Measurements from ENCODE around the gene GPATCH1. TPM values are rescaled to one million over a fixed set of nuclear protein-coding genes. Genes with fewer than 3 reads are reported as not detected.

GPATCH1 gene
- total RNA-seq, 1 donor from 2014 or later, result 14.1 TPM

DNA sequence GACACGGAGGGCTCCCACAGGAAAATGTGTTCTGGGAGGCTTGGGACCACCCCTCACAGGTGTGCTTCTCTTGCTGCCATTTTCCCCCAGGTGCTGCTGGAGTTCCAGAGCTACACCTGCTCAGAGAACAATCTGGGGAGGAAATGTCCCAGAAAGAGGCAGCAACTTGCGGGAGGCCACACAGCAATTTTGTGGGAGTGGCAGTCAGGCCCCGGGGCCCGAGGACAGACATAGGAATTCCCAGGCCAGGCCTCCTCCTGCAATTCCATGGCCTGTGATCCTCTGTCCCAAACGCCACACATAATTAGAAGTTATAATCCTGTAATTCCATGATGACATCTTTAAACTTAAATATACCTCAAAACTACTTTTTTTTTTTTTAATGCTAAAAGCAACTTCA, 18.1 kb upstream of the GPATCH1 start:
- intact Hi-C loops (cut with micrococcal nuclease), result loop anchor here (5.0 kb wide), 1 partner anchor 271 kb away; no protein-coding TSS in a partner anchor

DNA sequence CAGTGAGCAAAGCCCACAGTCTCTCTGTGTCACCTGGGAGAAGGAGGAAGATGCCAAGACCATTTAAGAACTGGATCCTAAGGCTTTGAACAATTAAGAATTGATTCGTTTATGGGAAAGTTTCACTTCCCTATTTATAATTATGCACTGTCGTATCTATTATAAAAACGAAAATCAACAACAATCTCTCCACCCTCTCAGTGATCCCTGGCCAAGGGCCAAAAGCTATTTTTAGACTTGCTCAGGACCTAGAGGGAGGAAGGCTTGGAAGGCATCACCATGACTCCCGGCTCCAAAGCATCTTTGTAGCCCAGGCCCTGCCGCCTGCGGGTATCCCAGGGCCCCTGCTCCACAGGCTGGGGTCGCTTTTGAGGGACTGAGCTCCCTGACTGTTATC, 17.6 kb upstream of the GPATCH1 start:
- intact Hi-C loops (cut with micrococcal nuclease), result loop anchor here (5.0 kb wide), 1 partner anchor 271 kb away; no protein-coding TSS in a partner anchor

- intact Hi-C loops (cut with micrococcal nuclease), result loop anchor here (2.0 to 5.0 kb wide), 2 partner anchors 17 to 272 kb away; partner anchors contain the start of gene GPATCH1
Measured at GRCh38 chr19:33063753-33064457, 17.1 kb upstream of the GPATCH1 start.

DNA sequence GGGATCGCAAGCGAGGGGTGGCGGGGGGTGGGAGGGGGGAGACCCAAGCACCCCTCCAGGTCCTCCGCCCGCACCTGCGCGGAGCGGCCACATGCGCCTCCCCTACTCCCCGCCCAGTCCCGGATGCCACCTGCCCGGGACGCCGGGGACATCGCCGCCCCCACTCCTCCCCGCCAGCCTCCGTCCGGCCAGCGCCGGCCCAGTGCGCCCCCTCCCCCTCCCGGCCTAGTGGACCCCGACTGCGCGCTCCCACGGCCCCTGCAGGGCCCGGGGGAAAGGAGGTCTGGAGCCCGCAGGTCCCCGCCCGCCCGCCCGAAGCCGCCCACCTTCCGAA, 16.6 kb upstream of the GPATCH1 start:
- intact Hi-C loops (cut with micrococcal nuclease), result loop anchor here (2.0 to 5.0 kb wide), 2 partner anchors 16 to 272 kb away; partner anchors contain the start of gene GPATCH1

GRCh38 chr19:33064792-33065550, 16.0 kb upstream of the GPATCH1 start, which contains the start of gene RHPN2:
Gene RHPN2, minus strand, starts transcription at chr19:33064888. Its CDS starts 36 bp downstream, at chr19:33064852.
- intact Hi-C loops (cut with micrococcal nuclease), result loop anchor here (2.0 to 5.0 kb wide), 2 partner anchors 16 to 273 kb away; partner anchors contain the start of gene GPATCH1

DNA sequence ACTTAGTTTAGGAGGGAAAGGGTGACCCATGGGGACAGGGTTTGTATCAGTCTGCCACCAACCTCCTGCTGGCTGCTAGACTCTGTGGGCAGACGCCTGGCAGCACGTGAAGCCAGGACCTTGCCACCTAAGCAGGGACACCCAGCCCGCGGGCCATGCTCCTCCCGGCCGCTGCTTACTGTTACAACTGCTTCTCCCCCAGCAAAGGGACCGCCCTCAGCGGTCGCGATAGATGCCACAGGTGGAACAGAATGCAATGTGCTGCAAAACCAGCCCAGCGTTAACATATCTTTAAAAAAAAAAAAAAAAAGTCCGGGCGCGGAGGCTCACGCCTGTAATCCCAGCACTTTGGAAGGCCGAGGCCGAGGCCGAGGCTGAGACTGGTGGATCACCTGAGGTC, 14.4 kb upstream of the GPATCH1 start:
- intact Hi-C loops (cut with micrococcal nuclease), result no loop called here

DNA sequence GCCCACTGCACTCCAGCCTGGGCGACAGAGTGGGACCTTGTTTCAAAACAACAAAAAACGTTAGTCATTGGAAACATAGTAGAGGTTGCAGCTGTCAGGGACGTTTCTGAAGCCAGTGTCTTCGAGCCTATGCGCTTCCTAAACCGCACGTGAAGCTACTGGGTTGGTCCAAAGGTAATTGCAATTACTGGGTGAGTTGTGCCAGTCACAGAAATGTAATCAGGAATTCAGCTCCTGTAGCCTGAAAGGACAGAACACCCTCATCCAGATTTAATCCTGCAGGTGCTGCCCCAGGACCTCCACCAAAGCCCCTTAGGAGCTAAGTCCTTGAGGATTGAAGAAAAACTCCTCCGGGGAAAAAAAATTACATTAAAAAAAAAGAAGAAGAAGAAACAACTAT, 13.9 kb upstream of the GPATCH1 start:
- intact Hi-C loops (cut with micrococcal nuclease), result no loop called here

DNA sequence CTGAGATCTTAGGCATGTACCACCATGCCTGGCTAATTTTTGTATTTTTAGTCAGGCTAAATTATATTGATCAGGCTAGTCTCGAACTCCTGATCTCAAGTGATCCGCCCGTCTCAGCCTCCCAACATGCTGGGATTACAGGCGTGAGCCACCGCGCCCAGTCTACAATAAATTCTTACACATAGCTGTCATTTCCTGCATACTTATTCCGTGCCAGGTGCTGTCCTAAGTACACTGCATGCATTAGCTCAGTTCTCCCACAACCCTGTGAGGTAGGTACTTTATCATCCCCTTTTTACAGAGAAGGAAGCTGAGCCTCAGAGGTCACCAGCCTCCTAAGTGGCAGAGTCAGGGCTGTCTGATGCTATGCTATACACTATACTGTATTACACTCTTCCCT, 9.1 kb upstream of the GPATCH1 start:
- intact Hi-C loops (cut with micrococcal nuclease), result no loop called here

DNA sequence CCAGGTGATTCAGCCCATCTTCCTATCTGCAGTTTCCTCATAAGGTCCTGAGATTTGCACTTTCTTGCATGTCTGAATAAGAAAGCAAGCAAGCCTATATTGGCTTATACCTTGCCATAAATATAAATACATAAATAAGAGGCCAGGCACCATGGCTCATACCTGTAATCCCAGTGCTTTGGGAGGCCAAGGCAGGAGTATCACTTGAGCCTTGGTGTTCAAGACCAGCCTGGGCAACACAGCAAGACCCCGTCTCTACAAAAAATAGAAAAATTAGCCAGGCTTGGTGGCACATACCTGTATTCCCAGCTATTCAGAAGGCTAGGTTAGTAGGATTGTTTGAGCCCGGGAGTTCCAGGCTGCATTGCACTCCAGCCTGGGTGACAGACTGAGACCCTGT, 5.5 kb upstream of the GPATCH1 start:
- intact Hi-C loops (cut with micrococcal nuclease), result no loop called here

DNA sequence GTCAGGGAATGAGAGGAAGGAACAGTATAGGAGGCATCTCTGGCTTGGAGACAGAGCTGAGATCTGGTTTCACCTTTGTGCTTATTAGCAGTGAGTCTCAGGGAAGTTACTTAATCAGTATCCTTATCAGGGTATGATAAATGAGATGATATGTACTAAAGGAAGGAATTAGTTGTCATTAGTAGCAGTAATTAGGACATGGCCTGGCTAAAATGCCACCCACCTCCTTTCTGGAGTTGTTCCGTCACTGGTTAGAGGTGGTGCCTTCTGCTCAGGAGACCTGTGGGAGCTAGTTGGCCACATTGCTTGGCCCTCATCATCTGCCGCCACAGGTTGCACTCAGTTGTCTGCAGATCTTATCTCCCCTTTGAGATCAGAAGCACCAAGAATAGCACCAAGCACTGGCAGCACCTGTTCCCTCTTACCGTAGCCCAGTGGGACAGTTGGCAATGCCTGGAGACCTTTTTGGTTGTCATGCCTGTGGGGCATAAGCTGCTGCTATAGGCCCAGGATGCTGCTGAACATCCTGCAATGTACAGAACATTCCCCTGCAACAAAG, 4.7 kb downstream of the GPATCH1 start:
- intact Hi-C loops (cut with micrococcal nuclease), result no loop called here

- intact Hi-C loops (cut with micrococcal nuclease), result no loop called here
Measured at GRCh38 chr19:33086955-33087354, 6.0 kb downstream of the GPATCH1 start.

DNA sequence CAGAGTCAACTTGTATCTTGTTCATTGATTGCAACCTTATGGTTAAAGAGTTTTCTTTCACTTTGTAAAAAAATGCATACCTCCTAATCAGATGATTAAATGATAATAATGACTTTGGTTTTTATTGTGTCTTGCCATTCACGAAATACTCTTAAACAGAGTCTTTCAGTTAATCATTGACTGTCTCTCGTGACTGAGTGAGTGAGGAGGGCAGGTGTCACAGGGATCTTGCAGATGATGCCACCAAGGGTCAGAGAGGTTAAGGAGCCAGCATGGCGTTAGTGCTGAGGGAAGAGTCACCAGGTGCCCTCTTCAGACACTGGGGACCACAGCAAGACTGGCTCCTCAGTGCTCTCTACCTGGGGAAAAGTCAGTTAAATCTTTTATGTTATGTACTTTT, 8.0 kb downstream of the GPATCH1 start:
- intact Hi-C loops (cut with micrococcal nuclease), result no loop called here

GRCh38 chr19:33090179-33090578, 9.2 kb downstream of the GPATCH1 start:
- intact Hi-C loops (cut with micrococcal nuclease), result no loop called here

DNA sequence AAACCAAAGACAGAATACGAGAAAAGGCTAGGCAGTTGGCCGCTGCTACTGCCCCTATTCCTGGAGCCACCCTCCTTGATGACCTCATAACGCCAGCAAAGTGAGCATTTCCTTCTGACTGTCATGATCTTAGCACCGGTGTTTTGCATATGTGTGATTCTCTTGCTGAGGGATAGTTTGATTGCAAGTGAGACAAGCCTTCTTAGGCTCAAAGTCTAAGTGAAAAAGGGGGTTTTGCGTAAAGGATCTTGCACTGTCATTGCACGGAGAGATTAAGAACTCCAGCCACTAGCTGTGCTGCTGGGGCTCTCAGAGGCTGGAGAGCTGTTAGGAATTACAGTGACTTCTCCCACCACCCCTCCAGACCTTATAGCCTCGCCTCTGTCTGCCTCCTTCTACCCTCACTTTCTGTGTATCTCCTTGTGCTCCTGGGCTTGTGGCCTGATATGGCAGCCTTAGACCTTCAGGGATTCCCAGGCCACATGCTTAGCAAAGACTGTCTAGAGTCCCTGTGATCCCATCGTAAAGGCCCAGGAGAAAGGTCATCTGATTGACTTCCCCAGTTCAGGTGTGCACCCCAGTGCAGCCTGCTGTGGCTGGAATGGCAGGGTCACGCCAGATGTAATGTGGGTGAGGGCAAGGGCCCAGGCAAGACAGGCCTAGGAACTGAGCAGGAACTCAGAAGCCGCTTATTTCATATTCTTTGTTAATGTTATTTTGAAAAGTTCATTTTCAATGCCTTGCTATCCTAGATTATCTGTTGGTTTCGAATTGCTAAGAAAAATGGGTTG, 12.6 kb downstream of the GPATCH1 start:
- intact Hi-C loops (cut with micrococcal nuclease), result no loop called here

- intact Hi-C loops (cut with micrococcal nuclease), result no loop called here
Measured at GRCh38 chr19:33094436-33095067, 13.6 kb downstream of the GPATCH1 start.

DNA sequence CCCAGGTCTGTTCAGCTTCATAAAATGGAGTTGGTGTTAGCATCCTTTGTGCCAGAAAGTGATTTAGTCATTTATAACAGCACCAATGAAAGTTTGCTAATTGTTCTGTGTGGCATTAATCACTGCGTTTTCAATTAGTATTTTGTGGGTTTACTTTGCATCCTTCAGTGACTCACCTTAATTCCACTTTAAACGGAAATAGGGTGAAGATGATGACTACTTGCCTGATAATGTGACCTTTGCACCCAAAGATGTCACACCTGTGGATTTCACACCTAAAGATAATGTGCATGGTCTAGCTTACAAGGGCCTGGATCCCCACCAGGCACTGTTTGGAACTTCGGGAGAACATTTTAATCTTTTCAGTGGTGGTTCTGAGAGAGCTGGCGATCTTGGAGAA, 15.0 kb downstream of the GPATCH1 start:
- intact Hi-C loops (cut with micrococcal nuclease), result no loop called here

DNA sequence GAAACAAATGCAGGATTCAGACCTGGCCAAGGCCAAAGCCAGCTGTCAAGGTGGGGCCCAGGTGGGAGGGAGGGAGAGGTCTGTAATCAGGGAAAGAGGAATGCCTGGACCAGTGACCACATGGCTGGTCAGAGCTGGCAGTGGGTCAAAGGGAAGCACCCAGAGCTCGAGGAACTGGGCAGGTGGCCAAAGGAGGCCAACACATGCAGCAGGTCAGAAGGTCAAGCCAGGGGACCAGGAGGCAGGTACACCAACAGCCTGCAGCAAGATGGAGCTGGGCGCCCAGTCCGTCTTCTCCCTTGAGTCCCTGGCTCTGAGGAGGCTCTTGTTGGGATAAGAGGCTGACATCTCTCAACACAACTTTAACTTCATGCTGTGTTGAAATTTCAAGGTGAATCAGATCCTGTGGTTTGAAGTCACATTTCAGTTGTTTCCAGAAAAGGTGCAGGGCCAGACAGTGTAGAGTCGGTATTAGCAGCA, 17.1 kb downstream of the GPATCH1 start:
- intact Hi-C loops (cut with micrococcal nuclease), result no loop called here

DNA sequence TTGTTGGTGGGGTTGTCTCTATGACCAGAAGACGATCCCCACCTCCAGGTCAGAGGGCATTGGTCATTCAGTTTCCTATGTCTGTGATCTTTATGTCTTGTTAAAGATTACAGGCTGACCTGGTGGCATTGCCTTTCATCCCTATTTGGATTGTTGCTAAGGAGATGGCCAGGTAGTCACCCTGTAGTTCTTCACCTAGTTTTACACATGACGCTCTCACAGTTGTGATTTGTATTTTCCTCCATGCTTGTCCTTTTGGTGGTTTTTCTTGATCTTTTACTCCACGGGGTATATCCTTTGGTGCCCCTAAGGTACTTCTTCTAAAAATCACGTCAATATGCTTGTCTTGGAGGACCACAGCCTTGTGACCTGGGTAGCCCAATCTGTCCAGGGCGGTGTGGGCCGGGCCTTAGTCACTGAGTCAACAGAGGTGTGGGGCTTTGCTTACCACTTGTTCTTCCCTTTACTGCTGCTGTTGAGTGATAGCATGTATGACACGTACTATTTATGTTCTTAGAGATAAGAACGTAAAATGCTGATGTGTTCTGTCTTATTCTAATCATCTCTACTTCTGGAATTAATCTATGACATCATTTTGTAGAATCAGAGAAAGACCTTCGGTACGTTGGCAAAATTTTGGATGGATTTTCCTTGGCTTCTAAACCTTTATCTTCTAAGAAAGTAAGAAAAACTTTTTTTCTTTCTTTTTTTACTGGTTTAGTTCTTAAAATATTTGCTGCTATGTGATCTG, 20.1 kb downstream of the GPATCH1 start:
- intact Hi-C loops (cut with micrococcal nuclease), result no loop called here

- intact Hi-C loops (cut with micrococcal nuclease), result no loop called here
Measured at GRCh38 chr19:33102893-33103292, 21.9 kb downstream of the GPATCH1 start.

DNA sequence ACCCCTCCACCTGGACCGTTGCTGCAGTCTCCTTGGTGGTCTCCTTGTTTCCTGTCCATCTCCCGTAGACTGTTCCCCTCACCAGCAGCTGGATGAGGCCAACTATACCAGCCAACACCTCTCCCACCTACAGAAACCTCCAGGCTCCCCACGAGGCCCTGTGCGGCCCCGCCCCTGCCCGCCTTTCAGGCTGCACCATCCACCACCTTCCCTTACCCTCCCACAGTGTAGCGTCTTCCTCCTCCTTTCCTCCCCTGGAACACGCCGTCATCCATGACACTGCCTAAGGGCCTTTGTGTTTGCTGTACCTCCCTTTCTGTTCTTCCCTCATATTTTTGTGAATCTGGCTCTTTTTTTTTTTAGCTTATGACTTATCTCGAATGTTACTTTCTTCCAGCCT, 27.2 kb downstream of the GPATCH1 start:
- intact Hi-C loops (cut with micrococcal nuclease), result no loop called here
